Activated T-helper 1 cell treated with anti-CD3 and anti-CD28 coated beads, Interleukin-2, amount 50 U/mL, for 16 hours (primary cell): ENCODE measurements around the gene ATRNL1.
"Not testable (repeated sequence)": the region's sequence is repeated elsewhere in the genome, so short reads cannot be mapped to it uniquely, and the experiment has no call there.

Source experiments
- DNase-seq, 2 donors: peaks; one replicate each; pipeline ENCODE4 v3.0.0-alpha.2; 2020; ENCODE audit warnings: low read depth in 1 of 2, low spot score in 1 of 2

Gene ATRNL1

GRCh38 chr10:115745943-115746342 is 652.8 kb downstream of the ATRNL1 start:
- DNase-seq = no peak

GRCh38 chr10:115747811-115748210 is 654.6 kb downstream of the ATRNL1 start:
- no peak for DNase-seq

- DNase-seq = not testable (repeated sequence)
Measured at GRCh38 chr10:115758488-115758887, 665.3 kb downstream of the ATRNL1 start.

GRCh38 chr10:115760131-115760530 is 667.0 kb downstream of the ATRNL1 start:
- DNase-seq = no peak

GRCh38 chr10:115761166-115761565 is 668.0 kb downstream of the ATRNL1 start:
- DNase-seq = no peak

- no peak for DNase-seq
Measured at GRCh38 chr10:115762029-115762428, 668.9 kb downstream of the ATRNL1 start.

GRCh38 chr10:115771755-115772154 is 678.6 kb downstream of the ATRNL1 start:
- DNase-seq = no peak

- DNase-seq = no peak
Measured at GRCh38 chr10:115772606-115773005, 679.4 kb downstream of the ATRNL1 start.

GRCh38 chr10:115773832-115774231 is 680.7 kb downstream of the ATRNL1 start:
- DNase-seq = no peak

- DNase-seq = no peak
Measured at GRCh38 chr10:115774721-115775120, 681.6 kb downstream of the ATRNL1 start.

GRCh38 chr10:115777646-115778045 is 684.5 kb downstream of the ATRNL1 start:
- DNase-seq = no peak

- no peak for DNase-seq
Measured at GRCh38 chr10:115790220-115790619, 697.1 kb downstream of the ATRNL1 start.

- DNase-seq = no peak
Measured at GRCh38 chr10:115795964-115796363, 702.8 kb downstream of the ATRNL1 start.

GRCh38 chr10:115801457-115801856 is 708.3 kb downstream of the ATRNL1 start:
- DNase-seq = no peak

GRCh38 chr10:115801992-115802391 is 708.8 kb downstream of the ATRNL1 start:
- no peak for DNase-seq

GRCh38 chr10:115802911-115803310 is 709.7 kb downstream of the ATRNL1 start:
- no peak for DNase-seq

- DNase-seq = no peak
Measured at GRCh38 chr10:115814542-115814941, 721.4 kb downstream of the ATRNL1 start.

- no peak for DNase-seq
Measured at GRCh38 chr10:115818012-115818411, 724.8 kb downstream of the ATRNL1 start.

GRCh38 chr10:115826396-115826795 is 733.2 kb downstream of the ATRNL1 start:
- DNase-seq = no peak

GRCh38 chr10:115827231-115828009 is 734.3 kb downstream of the ATRNL1 start:
- DNase-seq = no peak

- DNase-seq = not testable (repeated sequence)
Measured at GRCh38 chr10:115828182-115828581, 735.0 kb downstream of the ATRNL1 start.

GRCh38 chr10:115829521-115830205 is 736.5 kb downstream of the ATRNL1 start:
- DNase-seq = no peak
